Loucy (cell line): ENCODE results near the gene ERGIC2.

Source experiments
- H2AFZ ChIP-seq: fragments of 200-600 bp; sonication (generic); 2 replicates; pipeline ENCODE4 v1.6.0; 2016; ENCODE audit warnings: antibody characterized with exemption, mild to moderate bottlenecking, low read length, moderate library complexity
- H3F3A ChIP-seq: fragments of 200-600 bp; 2 replicates; pipeline ENCODE4 v1.6.0; 2016; ENCODE audit warnings: antibody characterized with exemption, low read depth, mild to moderate bottlenecking
- H3K27me3 ChIP-seq: fragments of 200-600 bp; sonication (generic); 2 replicates; pipeline ENCODE4 v1.6.1; 2014; ENCODE audit warnings: low read length, mild to moderate bottlenecking; ENCODE audit not compliant: insufficient read depth, poor library complexity, severe bottlenecking
- H3K36me3 ChIP-seq: fragments of 200-600 bp; sonication (generic); 2 replicates; pipeline ENCODE4 v1.6.1; 2016; ENCODE audit warnings: low read length; ENCODE audit not compliant: insufficient read depth
- H3K4me1 ChIP-seq: fragments of 200-600 bp; sonication (generic); 2 replicates; pipeline ENCODE4 v1.5.1; 2014; ENCODE audit warnings: low read length, mild to moderate bottlenecking; ENCODE audit not compliant: insufficient read depth, poor library complexity, severe bottlenecking
- H3K4me2 ChIP-seq: fragments of 200-600 bp; sonication (generic); 2 replicates; pipeline ENCODE4 v1.6.0; 2014; ENCODE audit warnings: antibody characterized with exemption, low read length, low read depth, mild to moderate bottlenecking; ENCODE audit not compliant: poor library complexity, severe bottlenecking
- H3K4me3 ChIP-seq: fragments of 200-600 bp; sonication (generic); 2 replicates; pipeline ENCODE4 v1.5.1; 2014; ENCODE audit warnings: low read length, mild to moderate bottlenecking, mixed read lengths; ENCODE audit not compliant: poor library complexity, severe bottlenecking
- H3K79me2 ChIP-seq: fragments of 200-600 bp; sonication (generic); 2 replicates; pipeline ENCODE4 v1.6.1; 2014; ENCODE audit warnings: low read length; ENCODE audit not compliant: insufficient read depth
- H3K9ac ChIP-seq: fragments of 200-600 bp; sonication (generic); 2 replicates; pipeline ENCODE4 v1.6.0; 2014; ENCODE audit warnings: mild to moderate bottlenecking, low read depth, low read length, moderate library complexity; ENCODE audit not compliant: poor library complexity, severe bottlenecking
- H3K9me2 ChIP-seq: fragments of 200-600 bp; sonication (generic); replicated peaks from 2 replicates; pipeline ENCODE4 v1.6.1; 2016; ENCODE audit warnings: low read depth, low read length, mixed read lengths
- H3K9me3 ChIP-seq: fragments of 200-600 bp; sonication (generic); 2 replicates; pipeline ENCODE4 v1.6.1; 2014; ENCODE audit warnings: mild to moderate bottlenecking, antibody characterized with exemption, low read length, low read depth; ENCODE audit not compliant: insufficient read depth
- H4K20me1 ChIP-seq: fragments of 200-600 bp; sonication (generic); 2 replicates; pipeline ENCODE4 v1.6.0; 2014; ENCODE audit warnings: antibody characterized with exemption, low read length, mild to moderate bottlenecking; ENCODE audit not compliant: insufficient read depth, poor library complexity, severe bottlenecking
- CTCF ChIP-seq: fragments of 200-600 bp; sonication (generic); conservative IDR thresholded peaks from 2 replicates; pipeline ENCODE4 v1.5.1; 2014; ENCODE audit warnings: mild to moderate bottlenecking, antibody characterized with exemption, low read length
- EZH2phosphoT487 ChIP-seq: fragments of 200-600 bp; IDR thresholded peaks from 2 replicates; pipeline ENCODE4 v1.6.1; 2018; ENCODE audit warnings: antibody characterized with exemption, mild to moderate bottlenecking, moderate library complexity, borderline replicate concordance

The ERGIC2 gene

GRCh38 chr12:29287622-29288021 is 93.3 kb downstream of the ERGIC2 start:
- peaks cover 38% of the 10 kb centered on the region for H3K4me1 ChIP-seq
- H3K9me2 ChIP-seq = no peaks in the 10 kb centered on the region
- no peak overlapping the region for H3K4me3 ChIP-seq
- H3K27me3 ChIP-seq = no peaks in the 10 kb centered on the region
- H3K9me3 ChIP-seq = peaks cover 4% of the 10 kb centered on the region
- TF ChIP-seq CTCF (no peak), EZH2phosphoT487 (no peak)
- H4K20me1 ChIP-seq = no peaks in the 10 kb centered on the region
- no peaks in the 10 kb centered on the region for H3F3A ChIP-seq
- no peaks in the 10 kb centered on the region for H3K36me3 ChIP-seq
- no peaks in the 10 kb centered on the region for H3K79me2 ChIP-seq
- peak overlapping the region; percentile 3 for H3K4me2 ChIP-seq
- no peak overlapping the region for H2AFZ ChIP-seq
- no peak overlapping the region for H3K9ac ChIP-seq
